LoVo (cell line): ENCODE data around the gene FBN2.
A peak's percentile ranks its signal among the peaks of the same experiment; 100 is the strongest.
"Not testable (repeated sequence)": the region's sequence is repeated elsewhere in the genome, so short reads cannot be mapped to it uniquely, and the experiment has no call there.

Source experiments
- DNase-seq: peaks from one replicate; pipeline ENCODE4 v3.0.0-alpha.2; 2016; ENCODE audit warnings: low spot score

Gene FBN2

DNA sequence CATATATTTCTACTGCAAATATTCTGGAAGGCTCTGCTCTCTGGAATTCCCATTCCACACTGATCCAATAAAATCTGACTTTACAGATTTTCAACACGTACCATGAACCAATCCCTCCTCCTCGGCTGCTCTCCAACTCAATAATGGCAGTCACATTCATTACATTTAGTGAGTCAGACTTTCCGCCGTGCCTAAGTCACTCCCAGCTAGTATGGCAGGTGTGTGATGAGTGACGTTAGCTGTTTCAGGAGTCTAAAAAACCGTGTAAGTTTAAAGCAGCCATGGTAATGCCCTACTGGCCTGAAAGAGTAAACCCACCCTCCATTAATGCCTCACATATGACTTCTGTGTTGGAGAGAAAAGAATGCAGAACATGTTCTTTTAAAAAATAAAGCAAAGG is 3.3 kb downstream of the FBN2 start:
- DNase-seq: peak; percentile 59

DNA sequence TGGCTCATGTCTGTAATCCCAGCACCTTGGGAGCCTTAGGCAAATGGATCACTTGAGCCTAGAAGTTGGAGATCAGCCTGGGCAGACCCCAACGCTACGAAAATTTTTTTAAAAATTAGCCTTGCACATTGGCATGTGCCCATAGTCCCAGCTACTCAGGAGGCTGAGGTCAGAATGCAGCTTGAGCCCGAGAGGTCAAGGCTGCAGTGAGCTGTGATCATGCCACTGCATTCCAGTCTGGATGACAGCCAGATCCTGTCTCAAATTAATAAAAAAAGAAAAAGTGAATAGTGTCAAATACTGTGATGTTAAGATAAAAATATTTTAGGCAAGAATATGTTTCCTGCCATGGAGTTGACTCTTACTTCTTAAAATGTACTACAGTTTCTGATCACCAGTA is 5.3 kb downstream of the FBN2 start:
- DNase-seq: no peak

DNA sequence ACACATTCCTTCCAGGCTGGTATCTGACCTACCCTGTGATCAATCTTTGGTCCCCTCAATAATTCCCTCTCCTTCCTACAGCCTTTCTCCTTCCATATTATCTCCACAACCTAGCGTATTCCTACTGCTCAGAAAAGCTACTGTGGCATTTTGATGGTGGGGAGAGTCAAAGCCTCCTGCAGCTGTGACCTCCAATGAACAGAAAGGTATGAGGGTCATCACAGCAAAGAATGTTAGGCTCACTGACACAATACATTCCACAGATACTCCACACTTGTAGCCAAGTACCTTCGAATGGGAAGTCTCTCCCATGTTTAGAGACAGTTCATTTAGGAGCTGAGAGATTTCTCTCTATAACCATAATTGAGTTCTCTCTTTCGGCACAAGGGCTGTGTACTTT is 5.9 kb downstream of the FBN2 start:
- DNase-seq: no peak

DNA sequence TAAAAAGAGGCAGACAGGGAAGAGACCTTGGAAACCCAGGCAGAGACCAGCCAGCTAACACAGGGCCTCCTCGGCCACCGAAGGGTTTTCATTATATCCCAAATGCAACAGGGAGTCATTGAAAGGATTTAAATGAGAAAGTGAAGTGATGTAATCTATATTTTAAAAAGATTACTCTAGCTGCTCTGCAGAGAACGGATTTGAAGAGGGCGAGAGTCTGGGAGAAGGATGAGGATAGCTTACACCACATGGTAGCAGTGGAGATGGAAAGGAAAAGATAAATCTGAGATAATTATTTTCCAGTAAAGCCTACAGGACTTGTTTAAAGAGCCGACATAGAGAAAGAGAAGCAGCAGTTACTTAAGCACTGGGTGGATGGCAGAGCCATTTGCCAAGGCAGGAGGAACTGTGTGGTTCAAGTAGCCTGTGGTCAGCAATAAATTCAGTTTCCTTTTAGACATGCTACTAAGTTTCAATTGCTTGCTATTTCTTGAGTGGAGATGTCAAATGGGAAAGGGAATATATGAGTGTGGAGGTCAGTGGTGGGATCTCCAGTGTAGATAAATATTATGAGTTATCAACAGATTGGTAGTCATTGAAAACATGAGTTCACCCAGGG is 9.3 kb downstream of the FBN2 start:
- no peak for DNase-seq

DNA sequence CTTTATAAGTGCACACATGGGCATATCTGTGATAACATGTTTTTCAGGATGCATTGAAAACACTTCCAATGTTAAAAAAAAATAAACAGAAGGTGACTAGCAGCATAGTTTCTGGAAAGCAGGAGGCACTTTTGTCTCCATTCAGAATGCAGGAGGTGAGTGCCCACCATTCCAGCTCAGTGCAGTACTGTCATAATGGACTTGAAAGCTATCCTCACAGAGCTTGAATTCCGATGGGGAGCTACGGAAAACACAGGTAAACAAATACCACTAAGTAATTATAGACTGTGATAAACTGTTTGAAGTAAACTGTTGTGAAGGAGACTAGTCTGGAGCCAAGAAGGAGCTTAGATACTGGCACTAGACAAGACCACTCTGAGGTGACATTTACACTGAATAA is 9.9 kb downstream of the FBN2 start:
- DNase-seq: no peak

DNA sequence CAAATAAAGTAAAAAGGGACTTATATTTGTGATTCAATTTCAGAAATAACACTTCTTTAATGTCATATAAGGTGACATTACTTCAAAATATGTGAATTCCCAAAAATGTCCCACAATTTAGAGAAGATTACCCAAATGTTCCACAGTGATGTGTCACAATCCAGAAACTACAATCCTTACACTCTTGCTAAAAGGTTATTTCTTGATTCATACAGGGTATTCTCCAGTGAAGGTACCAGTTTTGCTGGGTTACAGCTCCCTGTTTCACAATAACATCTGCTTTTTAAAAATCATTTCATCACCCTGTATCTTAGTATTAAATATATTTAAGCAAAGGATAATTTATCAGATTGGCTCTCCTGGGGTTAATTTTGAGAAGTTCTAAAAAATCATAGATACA is 11.0 kb downstream of the FBN2 start:
- DNase-seq: no peak

DNA sequence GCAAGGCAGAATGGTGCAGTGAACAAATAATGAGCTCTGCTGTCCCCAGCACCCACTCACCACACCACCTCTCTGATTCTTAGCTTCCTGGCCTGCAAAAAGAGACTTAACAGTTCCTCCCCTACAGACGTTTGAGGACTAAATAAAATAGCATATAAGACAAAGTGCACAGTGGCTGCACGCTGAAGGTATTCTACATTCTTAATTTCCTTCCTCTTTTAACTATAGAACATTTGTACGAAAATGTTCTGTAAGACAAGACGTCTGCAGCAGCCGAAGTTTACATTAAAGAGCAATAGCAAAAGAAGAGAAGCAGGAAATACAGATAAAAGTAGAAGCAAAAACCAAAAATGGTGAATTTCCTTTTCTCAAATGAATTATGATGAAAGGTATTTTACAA is 15.7 kb downstream of the FBN2 start:
- no peak for DNase-seq

DNA sequence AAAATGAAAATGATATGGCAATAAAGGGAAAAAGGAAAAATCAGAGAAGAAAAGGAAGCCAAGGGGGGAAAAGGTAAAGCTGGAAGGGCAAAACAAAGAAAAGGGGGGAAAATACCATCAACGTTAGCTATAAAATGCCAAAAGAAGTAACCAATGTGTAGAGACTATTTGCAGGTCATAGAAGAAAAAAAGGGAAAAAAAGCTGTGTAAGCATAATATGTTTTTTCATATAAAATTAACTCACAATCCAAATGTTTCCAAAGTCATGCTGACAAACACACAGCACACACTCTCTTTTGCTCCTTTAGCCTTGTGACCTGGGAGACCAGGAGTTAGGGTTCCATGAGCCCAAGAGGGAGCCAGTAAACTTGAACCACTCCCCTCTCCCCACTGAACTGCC is 18.2 kb downstream of the FBN2 start:
- DNase-seq: no peak

DNA sequence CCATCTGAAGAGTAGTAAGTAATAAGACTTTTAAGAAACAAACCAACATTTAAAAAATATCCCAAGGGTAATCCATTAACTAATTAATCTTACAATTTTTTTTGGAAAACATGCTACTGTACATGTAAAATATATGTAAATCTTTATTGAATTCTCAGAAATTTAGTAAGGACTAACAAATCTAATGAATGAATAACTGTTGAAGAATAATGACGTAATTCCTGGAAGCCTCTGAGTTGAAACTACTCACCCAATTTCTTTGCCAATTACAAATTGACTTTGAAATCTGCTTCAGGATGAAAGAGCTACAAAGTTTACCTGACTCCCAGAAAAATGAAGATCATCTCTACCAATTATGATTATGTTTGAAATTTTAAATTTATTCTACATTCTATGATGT is 21.1 kb downstream of the FBN2 start:
- no peak for DNase-seq

DNA sequence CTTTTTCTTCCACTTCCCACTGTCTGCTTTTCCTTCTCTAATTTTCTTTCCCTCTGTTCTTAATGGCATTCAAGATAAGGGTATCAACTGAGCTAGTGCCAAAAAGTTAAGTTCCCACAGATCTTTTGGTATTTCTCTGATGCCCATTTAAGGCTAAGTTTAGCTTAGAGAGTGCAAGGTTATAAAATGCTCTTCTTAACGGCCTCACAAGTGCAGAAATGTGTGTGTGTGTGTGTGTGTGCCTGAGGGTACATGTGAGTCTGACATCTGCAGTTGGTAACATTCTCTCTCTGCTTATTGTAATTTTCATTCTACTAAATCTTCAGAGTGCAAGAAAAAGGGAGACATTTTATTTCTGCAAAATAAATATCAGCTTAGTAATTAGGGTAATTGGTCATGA is 24.2 kb downstream of the FBN2 start:
- DNase-seq: no peak

DNA sequence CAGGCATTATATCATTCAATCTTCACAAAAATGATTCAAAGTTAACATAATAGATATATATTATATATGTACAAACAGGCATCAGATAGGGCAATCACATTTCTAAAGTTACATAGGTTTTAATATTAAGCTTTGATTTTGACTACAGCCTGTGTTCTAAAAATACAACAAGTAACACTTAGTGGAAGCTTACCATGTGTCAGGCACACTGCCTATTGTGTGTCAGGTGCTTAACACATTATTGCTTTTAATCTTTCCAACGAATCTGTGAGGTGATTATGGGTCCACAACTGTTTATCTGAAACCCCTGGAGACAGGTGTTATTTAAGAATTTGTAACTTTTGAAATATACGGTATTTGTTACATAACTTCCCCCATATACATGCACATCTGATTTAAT is 25.2 kb downstream of the FBN2 start:
- no peak for DNase-seq

DNA sequence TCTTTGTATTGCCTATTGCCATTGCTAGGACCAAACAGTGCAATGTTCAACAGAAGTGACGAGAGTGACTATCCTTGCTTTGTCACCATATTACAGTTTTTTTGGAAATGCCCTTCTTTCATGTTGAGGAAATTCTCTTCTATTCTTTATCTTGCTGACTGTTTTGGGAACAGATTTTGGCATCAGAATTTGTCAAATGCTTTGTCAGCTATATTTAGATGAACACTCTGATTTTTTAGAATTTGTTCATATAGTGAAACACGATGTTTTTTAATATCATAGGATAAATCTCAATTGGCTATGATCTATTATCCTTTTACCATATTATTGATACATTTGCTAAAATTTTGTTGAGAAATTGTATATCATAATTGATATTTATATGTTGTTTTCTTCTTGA is 31.4 kb downstream of the FBN2 start:
- DNase-seq: no peak

DNA sequence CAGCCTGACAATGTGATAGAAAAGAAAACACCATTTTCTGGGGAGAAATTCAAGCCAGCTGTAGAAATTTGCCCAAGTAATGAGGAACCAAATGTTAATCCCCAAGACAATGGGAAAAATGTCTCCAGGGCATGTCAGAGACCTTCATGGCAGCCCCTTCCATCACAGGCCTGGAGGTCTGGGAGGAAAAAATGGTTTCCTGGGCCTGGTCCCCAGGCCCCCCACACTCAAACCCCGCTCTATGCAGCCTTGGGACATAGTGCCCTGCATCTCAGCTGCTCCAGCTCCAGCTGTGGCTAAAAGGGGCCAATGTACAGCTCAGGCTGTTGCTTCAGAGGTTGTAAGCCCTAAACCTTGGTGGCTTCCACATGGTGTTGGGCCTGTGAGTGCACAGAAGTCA is 34.3 kb downstream of the FBN2 start:
- not testable (repeated sequence) for DNase-seq

DNA sequence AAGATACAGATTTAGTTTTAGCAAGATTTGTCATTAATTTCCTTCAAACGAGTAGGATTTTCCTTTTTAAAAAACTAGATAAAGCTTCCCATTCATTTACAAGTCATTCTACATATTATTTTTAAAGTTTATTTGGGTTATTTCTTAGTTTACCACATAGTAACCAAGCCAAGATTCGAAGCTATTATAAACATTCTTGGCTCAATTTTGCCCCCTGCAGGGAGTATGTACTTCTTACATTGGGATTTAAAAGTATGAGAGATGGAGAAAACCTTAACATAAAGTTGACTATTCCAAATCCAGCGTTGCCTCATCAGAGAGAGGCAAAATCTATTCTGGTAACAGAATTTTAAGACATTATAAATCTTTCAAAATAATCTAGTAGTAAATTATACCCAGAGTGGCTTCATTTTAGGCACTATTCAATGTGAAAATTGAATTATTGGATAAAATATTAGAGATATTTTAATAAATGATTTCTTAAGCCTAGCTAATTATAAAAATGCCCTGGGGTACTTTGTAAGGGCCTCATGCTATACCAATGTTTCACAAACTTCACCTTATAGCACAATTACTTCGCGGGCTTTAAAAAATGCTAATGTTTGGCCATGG is 39.1 kb downstream of the FBN2 start:
- DNase-seq: peak; percentile 52

DNA sequence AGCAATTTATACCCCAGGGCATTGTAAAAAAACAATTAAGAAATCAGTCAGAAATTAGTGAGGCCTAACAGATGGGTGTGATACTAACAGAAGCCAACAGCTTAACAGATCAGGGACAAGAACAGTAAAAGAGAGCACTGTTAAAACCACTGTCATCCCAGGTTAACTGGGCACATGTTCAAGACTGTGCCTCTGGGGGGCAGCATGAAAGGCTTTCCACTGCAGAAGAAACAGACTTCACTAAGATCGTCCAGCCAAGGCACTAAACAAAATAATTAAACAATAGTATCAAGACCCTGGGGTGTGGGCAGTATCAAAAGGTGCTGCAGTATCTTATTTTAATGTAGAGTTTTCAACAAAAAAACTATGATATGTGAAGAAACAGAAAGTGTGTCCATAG is 43.5 kb downstream of the FBN2 start:
- DNase-seq: no peak

DNA sequence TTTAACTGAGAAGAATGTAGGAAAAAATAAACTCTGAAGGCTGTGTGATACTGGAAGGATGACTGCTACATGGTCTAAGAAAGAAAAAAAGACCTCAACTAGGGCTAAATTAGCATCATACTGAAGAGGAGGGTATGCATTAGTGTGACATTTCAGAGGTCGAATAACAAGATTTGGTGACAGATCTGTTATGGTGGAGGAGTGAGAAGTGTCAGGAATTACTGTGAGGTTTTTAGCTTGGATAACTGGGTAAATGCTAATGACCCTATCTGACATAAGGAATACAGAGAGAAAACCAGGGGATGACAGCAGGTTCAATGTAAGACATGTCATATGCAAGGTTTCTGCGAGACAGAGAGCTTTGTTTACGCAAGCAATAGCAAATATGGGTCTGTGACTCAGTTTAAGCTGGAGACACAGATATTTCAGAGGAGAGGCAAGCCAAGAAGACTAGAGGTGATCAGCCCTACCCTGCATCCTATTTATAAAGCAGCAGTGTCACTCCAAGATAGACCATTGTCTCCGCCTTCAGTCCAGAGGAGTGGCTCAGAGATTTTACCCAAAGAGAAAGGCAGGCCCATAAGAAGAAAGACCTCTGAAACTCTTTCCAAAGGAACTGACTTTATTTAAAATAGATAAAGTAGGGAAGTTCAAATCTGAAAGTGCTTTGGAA is 44.3 kb downstream of the FBN2 start:
- DNase-seq: no peak

DNA sequence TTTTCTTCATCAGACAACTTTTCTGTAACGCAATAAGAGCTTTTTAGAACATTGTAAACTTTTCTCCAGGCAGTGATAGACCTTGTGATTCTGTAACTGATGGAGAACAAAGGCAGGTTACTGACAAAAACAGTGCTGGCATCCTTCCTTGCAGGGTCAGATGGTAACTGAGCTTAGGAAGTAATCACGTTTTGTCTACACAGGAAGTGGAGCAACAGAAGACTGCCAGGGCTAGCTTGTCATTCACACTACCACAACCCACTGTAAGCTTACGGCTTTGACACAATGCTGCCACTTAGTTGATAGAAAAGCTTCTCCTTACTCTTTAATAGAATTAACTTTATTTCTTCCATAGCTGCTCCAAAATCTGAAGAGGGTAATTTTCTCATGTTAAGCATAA is 46.8 kb downstream of the FBN2 start:
- no peak for DNase-seq

DNA sequence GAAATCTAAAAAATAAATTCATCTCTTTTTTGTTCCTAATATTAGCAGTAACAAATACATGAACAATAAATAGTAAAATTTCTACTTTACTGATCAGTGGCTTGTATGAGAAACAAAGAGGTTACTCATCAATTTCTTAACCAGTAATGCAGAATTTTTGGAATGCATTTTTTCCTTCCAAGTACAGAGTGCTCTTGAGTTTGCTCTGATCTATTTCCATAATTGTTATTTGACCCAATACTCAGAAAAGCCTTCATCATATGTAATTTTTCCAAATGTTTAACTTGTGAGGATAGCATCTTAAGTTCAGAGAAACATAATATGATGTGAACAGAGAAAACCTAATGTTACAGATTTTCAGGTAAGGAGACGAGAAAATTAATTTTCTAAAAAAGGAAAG is 47.3 kb downstream of the FBN2 start:
- DNase-seq: no peak

DNA sequence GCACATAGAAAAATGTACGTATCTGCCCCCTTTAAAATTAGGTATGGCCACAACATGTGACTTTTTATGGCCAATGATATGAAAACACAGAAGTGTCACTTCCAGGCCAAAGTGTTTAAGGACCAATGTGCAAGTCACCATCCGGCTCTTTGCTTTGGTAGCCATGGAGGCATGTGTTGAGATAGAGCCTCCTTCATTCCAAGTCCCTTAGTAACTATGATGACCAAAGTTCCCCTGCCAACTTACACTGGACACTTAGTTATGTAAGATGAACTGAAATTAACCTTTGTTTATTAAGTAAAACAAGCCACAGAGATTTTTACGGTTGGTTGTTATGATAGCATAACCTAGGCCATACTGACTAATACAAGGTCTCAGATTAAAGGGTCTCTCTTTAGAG is 51.0 kb downstream of the FBN2 start:
- no peak for DNase-seq

DNA sequence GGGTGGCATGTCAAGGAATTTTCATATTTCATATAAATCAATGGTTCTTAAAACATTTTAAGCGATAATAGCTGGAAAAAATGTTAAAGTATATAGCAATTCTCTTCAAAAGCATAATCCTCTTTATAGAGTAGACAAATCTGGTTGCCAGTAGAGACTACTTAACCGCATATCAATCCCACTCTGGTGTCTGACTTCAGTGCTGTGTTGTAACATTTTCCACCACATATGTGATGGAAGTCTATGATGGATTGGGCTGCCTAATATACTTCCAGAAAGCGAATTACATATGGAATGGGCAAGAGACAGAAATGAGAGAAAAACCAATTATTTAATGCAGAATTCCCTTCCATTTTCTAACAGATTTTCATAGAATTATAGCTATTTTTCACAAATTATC is 54.3 kb downstream of the FBN2 start:
- no peak for DNase-seq

DNA sequence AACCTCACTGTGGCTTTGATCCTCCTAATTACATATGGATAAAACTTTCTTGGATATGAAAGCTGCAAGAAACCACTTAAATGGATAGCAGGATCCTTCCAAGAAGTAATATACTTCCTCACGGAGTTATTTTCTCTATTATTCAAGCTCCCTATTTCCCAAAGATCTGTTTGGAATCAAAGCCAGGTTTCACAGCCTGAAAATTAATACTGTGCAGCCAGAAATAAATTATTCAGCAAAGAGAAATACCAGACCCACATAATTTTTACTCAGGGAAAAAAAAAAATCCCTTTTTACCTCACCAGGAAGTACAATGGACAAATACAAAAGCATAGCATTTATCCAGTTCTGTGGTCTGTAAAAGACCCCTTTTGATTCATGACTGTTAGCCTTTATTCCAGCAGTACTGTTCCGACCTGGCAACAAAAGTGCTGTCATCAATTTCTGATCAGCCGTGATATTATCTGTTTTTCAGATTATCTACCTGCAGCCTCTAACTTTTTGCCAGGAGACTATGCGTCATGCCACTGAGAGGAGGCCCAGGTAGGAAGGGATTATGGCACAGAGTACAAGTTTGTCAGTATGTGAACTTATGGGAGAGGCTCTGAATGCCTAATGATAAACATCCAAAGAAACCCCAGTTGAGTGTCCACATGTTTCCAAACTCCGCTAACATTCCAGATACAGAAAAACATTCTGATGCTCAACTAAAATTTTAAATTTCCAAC is 57.0 kb downstream of the FBN2 start:
- DNase-seq: no peak

DNA sequence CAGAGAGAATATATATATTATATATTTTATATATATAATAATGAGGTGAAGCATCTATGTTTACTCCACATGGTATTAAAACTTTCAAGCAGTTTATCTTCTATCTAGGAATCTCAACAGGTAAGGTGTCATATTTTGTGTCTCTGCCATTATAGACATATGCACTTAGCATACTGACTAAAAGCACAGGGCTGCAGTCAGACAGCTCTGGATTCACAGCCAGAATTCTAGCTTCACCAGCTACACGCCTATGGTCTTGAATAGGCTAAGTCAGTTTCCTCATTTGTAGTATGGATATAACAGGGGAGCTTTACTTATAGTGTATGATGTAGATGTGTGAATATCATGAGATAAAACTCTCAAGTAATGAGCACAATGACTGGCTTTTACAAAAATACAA is 57.9 kb downstream of the FBN2 start:
- DNase-seq: no peak
